SK-N-DZ (cell line): ENCODE data around the gene INAFM2. TPM values are rescaled to one million over a fixed set of nuclear protein-coding genes. Genes with fewer than 3 reads are reported as not detected.

Experiments
- DNase-seq: peaks from one replicate; pipeline ENCODE4 v3.0.0-alpha.2; 2015; ENCODE audit warnings: low spot score
- polyA plus RNA-seq, 2 experiments: library from polyadenylated mRNA; depleted of rRNA; stranded (reverse); fragments of >200 nt; gene quantifications; 2 replicates each; pipeline ENCODE4 v1.2.3, GENCODE V29; 2014

The INAFM2 gene
- 13.1 and 14.5 TPM in 2 replicates for polyA plus RNA-seq (2014; cell fraction: cytosol; rRNA removed)
- 9.4 and 9.9 TPM in 2 replicates for polyA plus RNA-seq (2014; cell fraction: nucleus; rRNA removed)

DNA sequence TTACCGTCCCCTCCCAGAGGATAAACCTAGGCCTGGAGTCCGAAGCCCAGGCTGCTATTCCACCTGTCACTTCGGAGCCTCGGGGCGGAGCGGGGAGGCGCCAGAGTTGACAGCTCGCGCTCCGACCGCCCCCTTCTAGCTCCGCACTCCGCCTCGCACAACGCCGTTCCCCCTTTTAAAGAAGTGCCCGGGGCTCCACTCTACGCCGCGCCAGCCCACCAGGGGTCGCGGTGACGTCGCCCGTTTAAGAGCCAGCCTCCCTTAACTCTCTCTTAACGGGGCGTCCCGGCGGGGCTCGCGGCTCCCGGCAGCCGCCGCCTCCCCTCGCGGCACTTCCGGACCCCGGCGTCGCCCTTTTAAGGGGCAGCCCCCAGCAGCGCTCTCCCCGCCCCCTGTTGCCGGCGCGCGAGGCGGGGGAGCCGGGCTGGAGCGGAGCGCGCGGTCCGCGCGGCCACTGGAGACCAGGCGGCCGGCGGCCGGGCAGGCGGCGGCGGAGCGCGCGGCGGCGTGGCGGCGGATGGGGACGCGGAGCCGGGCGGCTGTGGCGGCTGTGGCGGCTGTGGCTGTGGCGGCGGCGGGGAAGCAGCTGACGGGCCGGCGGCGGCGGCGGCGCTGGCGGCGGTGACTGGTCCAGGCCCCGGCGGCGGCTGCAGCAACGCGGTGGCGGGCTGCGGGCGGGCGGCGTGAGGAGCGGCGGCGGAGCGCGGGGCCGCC, at the start of gene INAFM2:
Gene INAFM2 (plus strand): TSS at position 454 of the 714 bp plus-strand sequence. CDS start 364 bp downstream, outside the sequence.
- DNase-seq, result peak; percentile 94

DNA sequence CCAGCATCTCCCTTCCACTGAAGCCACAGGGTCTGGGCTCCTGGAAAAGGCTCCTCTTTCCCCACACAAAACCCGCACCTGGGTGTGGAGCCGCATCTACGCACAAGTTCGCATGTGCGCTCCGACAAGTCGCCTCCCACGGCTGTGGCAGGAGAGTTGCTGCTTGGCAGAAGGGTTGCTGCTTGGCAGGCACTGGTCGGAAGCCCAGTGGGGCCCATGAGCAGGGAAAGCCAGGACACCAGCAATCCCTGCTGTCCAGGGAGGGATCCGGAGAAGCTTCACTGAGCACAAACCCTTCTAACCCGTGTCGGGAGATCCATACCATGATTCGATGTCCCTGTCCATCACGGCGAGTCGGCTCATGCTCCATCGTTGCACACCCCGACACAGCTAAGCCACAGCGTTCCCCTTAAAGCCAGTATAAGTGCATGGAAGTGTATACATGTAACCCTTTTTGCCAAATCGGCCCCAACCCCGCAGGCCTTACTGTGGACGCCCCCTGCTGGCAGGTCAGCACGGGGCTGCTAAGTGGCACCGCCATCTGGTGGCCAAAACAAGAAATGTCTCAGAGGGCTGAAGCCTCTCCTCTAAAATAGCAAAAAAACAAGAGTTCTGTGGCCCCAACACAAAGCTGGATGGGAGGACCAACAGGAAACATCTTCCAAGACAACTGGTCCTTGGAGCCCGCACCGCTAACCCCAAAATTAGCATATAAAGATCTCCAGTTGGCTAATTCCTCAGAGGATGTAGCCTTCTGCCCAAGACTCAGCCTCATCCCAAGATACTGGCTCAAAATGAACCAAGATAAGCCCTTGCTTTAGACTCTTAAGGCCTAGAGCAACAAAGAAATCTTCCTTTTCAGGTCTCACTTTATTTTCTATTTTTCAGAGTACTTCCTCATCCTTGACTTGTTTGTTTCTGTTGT, 48.9 kb upstream of the INAFM2 start:
- DNase-seq, result peak; percentile 77

DNA sequence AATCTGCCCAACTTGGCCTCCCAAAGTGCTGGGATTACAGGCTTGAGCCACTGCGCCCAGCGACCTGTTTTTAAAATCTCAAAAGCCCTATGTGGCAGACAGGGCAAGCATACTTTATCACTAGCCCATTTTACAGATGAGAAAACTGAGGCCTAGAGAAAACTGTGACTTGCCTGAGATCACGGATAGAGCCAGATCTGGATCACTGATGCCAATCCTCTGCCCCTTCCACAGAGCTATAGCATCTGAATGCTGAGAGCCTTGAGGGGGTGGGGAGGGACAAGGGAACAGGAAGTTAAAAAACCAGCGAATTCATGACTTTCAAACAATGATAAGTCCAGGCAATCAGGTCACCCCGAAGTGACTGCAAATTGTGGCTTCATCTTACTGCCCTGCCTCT, 48.0 kb upstream of the INAFM2 start:
- DNase-seq, result no peak

DNA sequence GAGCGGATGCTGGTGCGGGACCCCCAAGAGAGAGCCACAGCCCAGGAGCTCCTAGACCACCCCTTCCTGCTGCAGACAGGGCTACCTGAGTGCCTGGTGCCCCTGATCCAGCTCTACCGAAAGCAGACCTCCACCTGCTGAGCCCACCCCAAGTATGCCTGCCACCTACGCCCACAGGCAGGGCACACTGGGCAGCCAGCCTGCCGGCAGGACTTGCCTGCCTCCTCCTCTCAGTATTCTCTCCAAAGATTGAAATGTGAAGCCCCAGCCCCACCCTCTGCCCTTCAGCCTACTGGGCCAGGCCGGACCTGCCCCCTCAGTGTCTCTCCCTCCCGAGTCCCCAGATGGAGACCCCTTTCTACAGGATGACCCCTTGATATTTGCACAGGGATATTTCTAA, 47.5 kb upstream of the INAFM2 start:
- DNase-seq, result no peak

DNA sequence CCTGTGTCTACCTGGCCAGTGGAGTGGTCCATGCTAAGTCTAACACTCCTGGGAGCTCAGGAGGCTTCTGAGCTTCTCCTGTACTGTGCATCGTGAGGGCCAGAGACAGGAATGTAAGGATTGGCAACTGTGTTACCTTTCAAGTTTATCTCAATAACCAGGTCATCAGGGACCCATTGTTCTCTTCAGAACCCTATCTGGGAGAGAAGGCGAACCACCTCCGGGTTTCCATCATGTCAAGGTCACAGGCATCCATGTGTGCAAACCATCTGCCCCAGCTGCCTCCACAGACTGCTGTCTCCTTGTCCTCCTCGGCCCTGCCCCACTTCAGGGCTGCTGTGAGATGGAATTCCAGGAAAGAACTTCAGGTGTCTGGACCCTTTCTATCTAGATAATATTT, 46.6 kb upstream of the INAFM2 start:
- DNase-seq, result no peak

DNA sequence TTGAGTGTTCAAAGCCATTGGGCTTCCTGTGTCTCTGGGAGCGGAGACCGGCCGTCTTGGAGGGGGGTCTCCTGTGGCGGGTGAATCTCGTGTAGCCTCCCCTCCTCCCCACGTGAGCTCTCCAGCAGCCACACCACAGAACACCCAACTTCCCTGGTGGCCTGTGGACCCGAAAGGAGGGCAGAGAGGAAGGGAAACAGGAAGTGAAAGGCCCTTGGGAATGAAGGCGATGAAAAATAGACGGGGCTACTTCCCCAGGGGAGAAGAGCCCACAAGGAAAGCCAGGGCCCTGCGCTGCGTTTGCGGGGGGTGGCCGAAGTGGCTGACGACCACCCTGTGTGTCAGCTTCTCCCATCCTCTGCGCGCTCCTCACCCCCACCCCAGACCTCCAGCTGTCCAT, 46.0 kb upstream of the INAFM2 start:
- no peak for DNase-seq

DNA sequence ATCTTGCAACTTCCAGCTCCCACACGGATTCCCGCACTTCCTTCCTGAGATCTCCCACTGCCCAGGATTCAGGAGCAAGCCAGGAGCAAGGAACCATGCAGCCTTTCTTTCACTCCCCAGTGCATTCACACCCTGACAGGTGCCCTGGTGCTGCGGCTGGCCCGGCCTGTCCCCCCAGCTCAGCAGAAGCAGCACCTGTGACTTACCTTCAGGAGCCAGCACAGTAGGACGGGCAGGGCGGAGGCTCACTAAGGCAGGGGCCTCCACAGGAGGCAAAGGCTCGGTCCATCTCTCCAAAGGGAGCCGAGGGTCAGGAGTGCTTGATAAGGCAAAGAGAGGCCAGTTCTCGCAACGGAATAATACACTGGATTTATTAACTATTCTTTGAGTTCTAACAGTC, 45.5 kb upstream of the INAFM2 start:
- DNase-seq, result no peak

DNA sequence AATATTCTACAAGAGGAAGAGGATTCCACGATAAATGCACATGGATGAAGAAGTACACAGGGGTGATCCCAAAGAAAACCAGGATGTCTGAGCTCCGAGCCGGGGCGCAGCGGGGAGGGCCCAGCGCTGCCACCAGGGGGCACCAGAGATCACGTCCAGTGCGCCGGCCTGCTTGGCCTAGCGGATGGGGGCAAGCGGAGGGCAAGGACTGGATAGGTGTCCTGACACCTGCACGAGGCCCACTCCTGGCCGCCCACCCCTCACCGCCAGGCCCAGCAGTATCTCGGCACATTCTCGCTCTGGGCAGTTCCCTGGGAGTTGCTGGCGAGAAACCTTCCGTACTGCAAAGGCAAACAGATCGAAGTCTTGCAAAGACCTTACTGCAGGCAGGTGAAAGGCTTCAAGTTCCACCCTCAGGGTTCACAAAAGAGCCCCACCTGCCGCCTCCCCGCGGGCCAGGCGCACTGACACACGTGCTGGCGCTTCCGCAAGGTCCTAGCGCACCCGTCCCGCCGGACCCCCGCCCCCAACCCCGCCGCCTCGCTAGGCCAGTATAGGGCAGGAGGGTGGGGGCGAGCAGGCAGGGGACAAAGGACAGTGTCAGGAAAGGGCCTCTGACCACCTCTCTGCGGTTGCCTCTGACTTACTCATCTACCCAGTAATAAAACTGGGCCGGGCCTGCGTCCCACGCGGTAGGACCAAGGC, 43.9 kb upstream of the INAFM2 start:
- DNase-seq, result peak; percentile 56

DNA sequence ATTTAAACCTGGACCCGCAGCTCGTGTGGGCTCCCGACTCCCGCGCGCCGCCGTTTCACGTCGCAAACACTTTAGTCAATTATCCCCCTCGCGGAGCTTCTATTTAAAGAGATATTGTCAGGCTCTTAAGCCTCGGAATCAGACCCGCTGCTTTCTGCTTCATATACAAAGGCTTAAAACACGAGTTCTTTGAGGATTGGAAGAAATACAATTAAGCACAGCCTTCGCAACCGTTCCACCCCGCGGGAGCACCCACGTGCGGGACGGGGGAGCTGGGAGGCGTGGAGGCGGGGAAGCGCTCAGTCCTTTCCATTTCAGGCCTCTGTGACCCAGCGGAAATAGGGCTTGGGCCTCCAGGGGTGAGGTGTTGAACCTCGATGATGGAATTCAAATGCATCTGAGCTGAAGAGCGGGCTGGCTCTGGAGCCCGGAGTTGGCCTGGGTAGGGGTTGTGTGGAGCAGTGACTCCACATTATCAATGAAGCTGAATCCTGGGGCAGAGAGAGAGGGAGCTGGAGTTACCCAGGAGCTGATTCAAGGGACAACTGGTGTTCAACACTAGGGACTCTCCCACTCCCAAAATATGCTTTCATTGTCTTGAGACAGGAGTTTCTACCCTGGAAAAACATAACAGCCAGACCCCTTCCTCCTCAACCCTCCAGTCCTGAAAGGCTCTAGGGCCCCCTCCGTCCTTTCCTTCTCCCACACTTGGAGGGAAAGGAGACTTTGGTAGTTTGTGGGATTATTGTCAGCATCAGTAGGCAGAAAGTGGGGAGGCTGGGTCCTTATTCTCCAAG, 43.0 kb upstream of the INAFM2 start:
- DNase-seq, result no peak

DNA sequence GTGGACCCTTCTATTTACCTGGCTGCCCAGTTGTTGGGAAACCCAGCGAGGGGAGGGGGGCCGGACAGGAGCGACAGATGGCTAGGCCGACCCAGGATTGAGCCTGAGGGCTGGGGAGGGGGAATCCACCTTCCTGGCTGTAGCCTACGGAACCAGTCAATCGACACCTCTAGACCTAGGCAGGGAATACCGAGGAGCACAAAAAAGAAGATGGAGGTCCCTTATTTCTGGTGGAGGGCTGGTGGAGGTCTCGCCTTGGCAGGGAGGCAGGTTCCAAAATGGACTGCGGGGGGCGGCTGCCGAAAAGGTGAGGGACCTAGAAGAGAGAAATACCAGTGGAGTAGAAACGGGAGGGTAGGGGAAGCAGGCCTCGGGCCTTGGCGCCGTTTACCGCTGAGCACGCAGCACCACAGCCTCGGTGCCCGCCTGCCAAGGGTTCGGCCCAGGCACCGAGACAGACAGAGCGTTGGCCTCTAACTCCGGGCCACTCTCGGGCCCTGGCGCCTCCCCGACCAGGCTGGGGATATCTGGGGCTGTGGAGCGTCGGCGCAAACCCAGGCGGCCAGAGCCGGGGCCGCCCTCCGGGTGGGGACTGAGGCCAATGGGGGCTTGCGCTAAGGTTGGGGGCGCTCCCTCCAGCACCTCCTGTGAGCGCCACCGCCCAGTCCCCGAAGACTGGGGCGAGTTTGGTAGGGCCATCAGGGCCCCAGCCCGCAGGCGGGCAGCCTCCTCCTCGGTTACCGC, 42.3 kb upstream of the INAFM2 start:
- DNase-seq, result no peak

DNA sequence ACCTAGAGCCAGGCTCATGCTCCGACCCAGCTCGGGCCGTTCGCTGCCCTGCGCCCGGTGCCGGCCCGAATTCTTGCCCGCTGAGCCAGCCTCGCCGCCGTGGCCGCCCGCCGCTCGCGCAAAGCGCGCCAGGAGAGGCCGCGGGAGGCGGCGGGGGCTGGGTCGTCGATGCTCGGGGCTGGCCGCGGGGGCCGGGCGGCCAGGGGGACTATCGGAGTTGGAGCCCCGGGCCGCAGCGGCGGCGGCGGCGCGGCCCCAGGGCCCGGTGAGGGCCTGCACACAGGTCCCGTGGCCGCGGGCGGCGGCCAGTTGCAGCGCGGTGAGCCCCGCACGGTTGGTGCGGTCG, 41.7 kb upstream of the INAFM2 start:
- DNase-seq, result no peak

DNA sequence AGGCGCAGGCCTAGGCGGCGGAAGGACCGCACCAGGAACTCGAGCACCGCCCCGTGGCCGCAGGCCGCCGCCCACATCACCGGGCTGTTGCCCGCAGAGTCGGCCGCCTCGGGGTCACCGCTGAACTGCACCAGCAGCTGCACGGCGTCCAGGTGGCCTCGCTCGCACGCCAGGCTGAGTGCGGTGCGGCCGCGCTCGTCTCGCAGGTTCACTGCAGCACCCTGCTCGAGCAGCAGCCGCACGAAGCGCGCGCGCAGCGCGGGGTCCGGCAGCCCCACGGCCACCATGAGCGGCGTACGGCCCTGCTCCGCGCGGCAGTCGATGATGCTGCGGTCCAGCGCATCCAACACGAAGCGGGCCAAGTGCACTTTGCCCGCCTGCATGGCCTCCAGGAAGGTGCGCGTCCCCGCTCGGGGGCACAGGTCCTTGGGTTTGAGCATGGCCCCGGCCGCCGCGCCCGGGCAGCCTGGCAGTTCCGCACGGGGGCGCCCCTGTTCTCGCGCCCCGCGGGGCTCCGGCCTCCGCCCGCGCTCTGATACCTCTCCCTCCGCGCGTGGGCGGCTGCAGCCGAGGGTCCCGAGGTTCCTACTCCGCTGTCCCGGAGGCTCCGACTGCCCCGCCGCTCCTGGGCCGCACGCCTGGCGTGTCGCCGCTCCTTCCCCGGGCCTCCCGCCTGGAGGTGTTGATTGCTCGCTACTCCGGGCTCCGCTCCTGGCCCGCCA, 41.2 kb upstream of the INAFM2 start:
- DNase-seq, result no peak

DNA sequence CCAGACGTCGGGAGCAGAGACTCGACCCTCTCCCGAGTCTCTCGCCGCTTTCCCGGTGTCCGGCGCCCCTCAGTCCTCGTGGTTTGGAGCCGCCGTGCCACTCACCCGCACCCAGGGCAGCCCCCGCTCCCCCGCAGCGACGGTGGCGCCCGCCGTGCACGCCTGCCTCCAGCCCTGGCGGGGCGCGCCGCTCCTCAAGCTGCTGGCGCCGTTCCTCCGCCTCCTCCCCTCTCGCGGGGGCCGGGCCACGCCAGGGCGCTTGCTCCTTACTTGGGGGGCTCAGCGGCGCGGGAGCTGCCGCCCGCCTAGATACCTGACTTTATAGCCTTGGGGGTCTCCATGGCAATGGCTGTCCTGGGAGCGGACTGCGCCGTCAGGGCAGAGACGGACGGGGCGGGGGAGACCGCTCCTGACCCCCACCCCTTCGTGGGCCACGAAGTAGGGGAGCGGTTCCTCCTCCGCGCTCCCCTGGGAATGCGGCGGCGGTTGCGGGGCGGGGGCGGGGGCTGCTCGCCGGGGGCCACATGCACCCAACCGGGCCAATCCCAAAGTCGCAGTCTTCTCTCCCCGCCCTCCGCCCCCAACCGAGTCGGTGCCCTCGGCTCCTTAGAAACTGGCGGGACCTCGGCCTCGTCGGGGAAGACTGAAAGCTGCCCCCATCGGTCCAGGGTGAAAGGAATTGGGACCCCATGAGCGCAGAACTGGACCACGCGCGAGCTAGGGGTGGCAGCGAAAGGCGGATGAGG, 40.5 kb upstream of the INAFM2 start, which contains the start of gene ANKRD63:
Gene ANKRD63 (minus strand): TSS at position 196 of the 746 bp plus-strand sequence. CDS start 478 bp downstream, outside the sequence.
- no peak for DNase-seq

DNA sequence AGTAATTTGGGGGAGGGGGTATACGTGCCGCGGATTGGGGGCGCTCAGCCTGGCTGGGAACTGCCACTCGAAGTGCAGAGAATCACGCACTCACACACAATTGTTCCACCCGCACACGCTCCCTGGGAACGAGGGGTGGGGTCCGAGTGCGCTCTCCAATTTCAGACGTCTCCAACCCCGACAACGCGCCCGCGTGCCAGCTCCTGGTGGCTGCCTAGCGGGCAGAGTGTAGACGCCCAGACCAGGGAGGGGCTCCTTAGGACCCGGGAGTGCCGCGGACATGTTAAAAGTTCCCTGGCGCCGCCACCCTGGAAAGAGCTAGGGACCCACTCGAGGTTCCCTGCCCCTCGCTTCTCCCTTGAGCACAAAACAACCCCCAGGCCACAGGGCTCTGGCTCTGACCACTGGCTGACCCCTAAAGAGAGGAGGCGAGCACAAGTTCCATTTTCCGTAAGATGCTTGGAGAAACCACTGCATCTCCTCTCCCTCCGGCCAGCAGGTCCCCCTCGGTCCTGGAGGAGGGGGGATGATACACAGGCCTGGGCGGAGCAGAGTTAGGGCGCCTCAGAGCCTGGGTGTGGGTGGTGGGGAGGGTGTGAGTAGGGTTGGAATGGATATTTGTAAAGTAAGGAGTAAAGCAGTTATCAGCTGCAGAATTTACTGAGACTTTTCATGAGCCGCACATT, 39.7 kb upstream of the INAFM2 start:
- DNase-seq, result no peak

DNA sequence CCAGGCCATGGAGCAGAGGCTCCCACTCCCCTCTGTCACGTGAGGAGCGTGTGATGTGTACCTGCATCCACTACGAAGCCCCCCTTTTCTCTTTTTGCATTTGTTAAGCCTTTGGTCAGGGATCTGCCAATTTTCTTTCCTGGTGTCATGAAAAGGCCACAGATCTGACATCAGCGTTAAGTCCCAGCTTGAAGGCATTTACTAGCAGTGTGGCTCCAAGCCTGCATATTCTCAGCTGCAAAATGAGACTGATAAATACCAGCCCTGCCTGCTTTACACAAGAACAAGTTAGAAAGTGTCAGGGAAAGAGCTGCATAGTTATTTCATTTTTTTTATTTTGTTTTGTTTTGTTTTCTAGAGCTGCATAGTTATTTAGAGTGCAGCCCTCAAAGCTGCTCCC, 38.3 kb upstream of the INAFM2 start:
- DNase-seq, result no peak

DNA sequence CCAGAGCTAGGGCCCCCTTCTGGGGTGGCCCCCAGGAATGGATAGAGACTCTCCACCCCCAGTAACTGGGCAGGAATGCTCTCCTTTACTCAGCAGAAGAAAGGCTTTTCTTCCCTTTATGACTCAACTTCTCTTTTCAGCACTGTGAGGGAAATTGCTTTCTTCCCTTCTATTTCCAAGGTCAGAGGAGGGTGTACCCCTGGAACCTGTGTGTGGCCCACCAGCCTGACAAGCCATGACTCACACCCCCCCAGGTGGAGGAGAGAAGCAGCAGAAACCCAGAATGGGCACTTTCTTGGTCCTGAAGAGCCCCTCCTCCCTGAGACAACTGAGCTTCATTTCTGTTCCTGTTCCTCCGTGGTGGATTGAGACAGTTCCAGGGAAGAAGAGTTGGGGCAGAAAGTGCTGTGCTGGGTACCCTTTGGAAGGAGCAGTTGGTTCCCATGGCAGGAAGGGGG, 37.9 kb upstream of the INAFM2 start:
- no peak for DNase-seq

DNA sequence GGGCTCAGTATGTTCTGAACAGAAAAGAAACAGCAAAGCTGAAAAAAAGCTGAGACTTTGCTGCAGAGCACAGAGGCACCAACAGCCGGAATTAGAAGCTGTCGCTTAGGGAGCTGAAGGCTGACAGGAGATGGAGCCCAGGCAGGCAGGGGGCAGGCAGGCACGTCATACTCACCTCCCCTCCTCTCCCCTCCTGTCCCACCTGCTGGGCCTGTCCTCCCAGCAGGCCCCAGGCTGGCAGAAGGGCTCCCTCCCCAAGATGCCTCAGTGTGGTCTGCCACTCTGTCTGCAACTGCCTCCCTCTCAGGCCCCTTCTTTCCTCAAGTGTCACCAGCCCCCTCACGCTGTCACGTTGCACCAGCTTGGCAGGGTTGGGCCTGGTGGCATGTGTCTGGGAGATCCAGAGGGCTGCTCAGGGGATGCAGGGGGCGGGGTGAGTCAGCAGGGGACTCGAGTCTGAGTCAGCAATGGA, 37.4 kb upstream of the INAFM2 start:
- no peak for DNase-seq

DNA sequence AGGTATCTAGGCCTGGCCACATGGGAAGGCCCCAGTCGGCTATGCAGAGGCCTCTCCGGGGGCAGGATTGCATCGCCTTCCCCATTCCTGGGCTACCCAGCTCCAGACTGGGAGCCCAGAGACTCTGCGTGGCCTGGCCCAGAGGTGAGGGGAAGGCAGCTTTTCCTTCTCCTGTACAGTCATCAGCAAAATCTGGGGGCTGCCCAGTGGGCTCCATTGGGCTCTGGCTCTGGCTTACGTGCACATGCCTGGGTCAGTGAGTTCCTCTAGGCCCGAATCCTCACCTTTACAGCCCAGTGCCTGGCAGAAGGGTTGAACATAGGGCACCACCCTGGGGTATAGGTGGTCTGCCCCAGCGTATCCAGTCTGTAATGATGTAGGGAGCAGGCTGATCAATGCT, 36.7 kb upstream of the INAFM2 start:
- DNase-seq, result no peak
